ENCODE measurements around the gene APBA1.

DNA sequence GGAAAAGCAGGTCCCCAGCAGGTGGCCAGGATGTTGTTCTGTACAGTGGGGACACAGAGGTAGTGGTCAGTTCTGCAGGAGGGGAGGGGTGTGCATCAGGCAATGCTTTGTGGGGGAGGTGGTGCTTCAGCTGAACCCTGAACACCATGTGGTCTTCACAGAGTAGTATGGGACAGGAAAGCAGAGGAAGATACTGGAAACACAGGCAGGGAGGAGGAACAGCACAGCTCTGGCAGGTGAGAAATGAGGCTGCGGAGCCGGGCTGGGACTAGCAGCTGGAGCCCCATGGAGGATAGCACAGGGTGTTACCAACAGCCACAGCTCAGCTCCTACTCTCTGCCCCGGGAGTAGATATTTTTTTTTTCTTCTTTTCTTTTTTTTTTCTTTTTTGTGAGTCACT is 185.7 kb downstream of the APBA1 start:
- TF ChIP-seq, protein P1, sequence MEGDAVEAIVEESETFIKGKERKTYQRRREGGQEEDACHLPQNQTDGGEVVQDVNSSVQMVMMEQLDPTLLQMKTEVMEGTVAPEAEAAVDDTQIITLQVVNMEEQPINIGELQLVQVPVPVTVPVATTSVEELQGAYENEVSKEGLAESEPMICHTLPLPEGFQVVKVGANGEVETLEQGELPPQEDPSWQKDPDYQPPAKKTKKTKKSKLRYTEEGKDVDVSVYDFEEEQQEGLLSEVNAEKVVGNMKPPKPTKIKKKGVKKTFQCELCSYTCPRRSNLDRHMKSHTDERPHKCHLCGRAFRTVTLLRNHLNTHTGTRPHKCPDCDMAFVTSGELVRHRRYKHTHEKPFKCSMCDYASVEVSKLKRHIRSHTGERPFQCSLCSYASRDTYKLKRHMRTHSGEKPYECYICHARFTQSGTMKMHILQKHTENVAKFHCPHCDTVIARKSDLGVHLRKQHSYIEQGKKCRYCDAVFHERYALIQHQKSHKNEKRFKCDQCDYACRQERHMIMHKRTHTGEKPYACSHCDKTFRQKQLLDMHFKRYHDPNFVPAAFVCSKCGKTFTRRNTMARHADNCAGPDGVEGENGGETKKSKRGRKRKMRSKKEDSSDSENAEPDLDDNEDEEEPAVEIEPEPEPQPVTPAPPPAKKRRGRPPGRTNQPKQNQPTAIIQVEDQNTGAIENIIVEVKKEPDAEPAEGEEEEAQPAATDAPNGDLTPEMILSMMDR (IDR thresholded peaks at IDR 0.05) = no peak
- TF ChIP-seq POLR2A (IDR thresholded peaks at IDR 0.05) = no peak
